SK-N-SH (cell line): ENCODE data around the gene CFAP92. TPM values are rescaled to one million over a fixed set of nuclear protein-coding genes. Genes with fewer than 3 reads are reported as not detected.

Experiments used
- CTCF ChIA-PET: fragments of 300-600, 350-600 bp; formaldehyde crosslinking; extraction: SDS; loops from one replicate; lab custom pipeline; 2021; lab: Yijun Ruan, JAX
- POLR2A ChIA-PET: fragments of 350-600 bp; sonication (Branson Sonifier 250); formaldehyde crosslinking; extraction: SDS; loops from one replicate; lab custom pipeline; 2020; ENCODE audit warnings: antibody characterized with exemption, inconsistent platforms; lab: Yijun Ruan, JAX
- DNase-seq: peaks from one replicate; pipeline ENCODE4 v3.0.0; 2012
- H2AFZ ChIP-seq: fragments of 200-600 bp; sonication (generic); 2 replicates; pipeline ENCODE4 v1.8.1; 2016; ENCODE audit warnings: antibody characterized with exemption, mild to moderate bottlenecking, low read depth
- H3F3A ChIP-seq: fragments of 200-600 bp; sonication (generic); replicated peaks from 2 replicates; pipeline ENCODE3; 2016; ENCODE audit warnings: antibody characterized with exemption, mild to moderate bottlenecking; ENCODE audit not compliant: insufficient read depth
- H3K27ac ChIP-seq, 2 experiments: fragments of 200-500 bp in 1 of 2; fragments of 200-600 bp in 1 of 2; sonication (Bioruptor generic) in 1 of 2; sonication (generic), shearing (Covaris generic) in 1 of 2; 2 replicates each; pipeline versions ENCODE4 v1.5.1 to v1.6.1; 2014 to 2016; ENCODE audit warnings: low read depth in 2 of 2, inconsistent platforms in 1 of 2, low read length in 1 of 2, mild to moderate bottlenecking in 1 of 2, mixed read lengths in 1 of 2
- H3K27me3 ChIP-seq: fragments of 200-600 bp; sonication (generic), shearing (Covaris generic); 2 replicates; pipeline ENCODE4 v1.6.1; 2016; ENCODE audit warnings: mixed run types; ENCODE audit not compliant: insufficient read depth
- H3K36me3 ChIP-seq, 2 experiments: fragments of 200-500 bp in 1 of 2; fragments of 200-600 bp in 1 of 2; sonication (Bioruptor generic) in 1 of 2; sonication (generic) in 1 of 2; replicated peaks in 1 of 2; 2 replicates each; pipeline versions ENCODE3 to v1.5.1; 2014 to 2016; ENCODE audit warnings: low read length in 1 of 2, mild to moderate bottlenecking in 1 of 2; ENCODE audit not compliant: insufficient read depth in 2 of 2, control insufficient read depth in 1 of 2
- H3K4me1 ChIP-seq, 2 experiments: fragments of 200-500 bp in 1 of 2; fragments of 200-600 bp in 1 of 2; sonication (Bioruptor generic) in 1 of 2; sonication (generic), shearing (Covaris generic) in 1 of 2; 2 replicates each; pipeline versions ENCODE4 v1.5.1 to v1.6.1; 2014 to 2016; ENCODE audit warnings: low read depth in 1 of 2, low read length in 1 of 2, mixed run types in 1 of 2; ENCODE audit not compliant: insufficient read depth in 2 of 2, control insufficient read depth in 1 of 2
- H3K4me2 ChIP-seq: fragments of 200-600 bp; sonication (generic), shearing (Covaris generic); 2 replicates; pipeline ENCODE4 v1.6.1; 2017; ENCODE audit warnings: mixed run types
- H3K4me3 ChIP-seq, 2 experiments: fragments of 200-500 bp in 1 of 2; fragments of 200-600 bp in 1 of 2; sonication (Bioruptor generic) in 1 of 2; sonication (generic), shearing (Covaris generic) in 1 of 2; 2 replicates each; pipeline versions ENCODE4 v1.5.1 to v1.8.1; 2014 to 2016; ENCODE audit warnings: low read depth in 2 of 2, inconsistent platforms in 1 of 2, low read length in 1 of 2, mild to moderate bottlenecking in 1 of 2, mixed read lengths in 1 of 2, moderate library complexity in 1 of 2
- H3K79me2 ChIP-seq: fragments of 200-600 bp; sonication (generic); 2 replicates; pipeline ENCODE4 v1.8.1; 2017; ENCODE audit warnings: mild to moderate bottlenecking; ENCODE audit not compliant: insufficient read depth
- H3K9ac ChIP-seq: fragments of 200-600 bp; sonication (generic); 2 replicates; pipeline ENCODE4 v1.6.1; 2017; ENCODE audit warnings: mixed run types
- H3K9me2 ChIP-seq: fragments of 200-600 bp; sonication (generic); 2 replicates; pipeline ENCODE4 v1.6.1; 2017; ENCODE audit warnings: mixed run types
- H3K9me3 ChIP-seq: fragments of 200-600 bp; sonication (generic); 2 replicates; pipeline ENCODE4 v1.6.1; 2017; ENCODE audit warnings: mixed run types, mild to moderate bottlenecking, moderate library complexity
- H4K20me1 ChIP-seq: fragments of 200-600 bp; sonication (generic); 2 replicates; pipeline ENCODE4 v1.6.1; 2017; ENCODE audit warnings: mild to moderate bottlenecking, mixed run types; ENCODE audit not compliant: insufficient read depth
- ELF1 ChIP-seq: IDR thresholded peaks from 2 replicates; pipeline ENCODE4 v1.4.0; 2012
- EZH2phosphoT487 ChIP-seq: fragments of 200-600 bp; sonication (generic); IDR thresholded peaks from 2 replicates; pipeline ENCODE4 v1.6.1; 2017; ENCODE audit warnings: low read depth, mixed run types, mild to moderate bottlenecking, antibody characterized with exemption, moderate library complexity, borderline replicate concordance
- FOSL2 ChIP-seq: IDR thresholded peaks from 2 replicates; pipeline ENCODE4 v1.4.0; 2012; ENCODE audit warnings: low read depth, mild to moderate bottlenecking, moderate library complexity, borderline replicate concordance
- FOXJ3 ChIP-seq: sonication (generic); formaldehyde crosslinking; IDR thresholded peaks from 2 replicates; pipeline ENCODE4 v1.5.1; 2020; ENCODE audit warnings: mild to moderate bottlenecking, missing genetic modification reagents
- FOXM1 ChIP-seq: IDR thresholded peaks from 2 replicates; pipeline ENCODE4 v1.4.0; 2012; ENCODE audit warnings: low read depth, mild to moderate bottlenecking
- GATA2 ChIP-seq: sonication (generic); formaldehyde crosslinking; IDR thresholded peaks from 2 replicates; pipeline ENCODE4 v1.5.0; 2020; ENCODE audit warnings: mild to moderate bottlenecking, missing genetic modification reagents
- MEF2A ChIP-seq: IDR thresholded peaks from 2 replicates; pipeline ENCODE4 v1.4.0; 2012; ENCODE audit warnings: low read depth, borderline replicate concordance
- NFIC ChIP-seq: IDR thresholded peaks from 2 replicates; pipeline ENCODE4 v1.4.0; 2012; ENCODE audit warnings: borderline replicate concordance
- NRF1 ChIP-seq: IDR thresholded peaks from 2 replicates; pipeline ENCODE4 v1.6.1; 2012; ENCODE audit warnings: low read depth, mild to moderate bottlenecking, low read length
- POLR2AphosphoS5 ChIP-seq: IDR thresholded peaks from 2 replicates; pipeline ENCODE4 v1.6.1; 2012; ENCODE audit warnings: low read depth, low read length
- RCOR1 ChIP-seq: fragments of 150-350 bp; IDR thresholded peaks from 2 replicates; pipeline ENCODE4 v1.6.1; 2017; ENCODE audit warnings: antibody characterized with exemption, low read length
- RFX5 ChIP-seq: IDR thresholded peaks from 2 replicates; pipeline ENCODE4 v1.6.1; 2012; ENCODE audit warnings: mild to moderate bottlenecking, improper control_type of control experiment, low read length
- RXRA ChIP-seq: IDR thresholded peaks from 2 replicates; pipeline ENCODE4 v1.4.0; 2012; ENCODE audit warnings: low read depth, mild to moderate bottlenecking, borderline replicate concordance
- SMC3 ChIP-seq: IDR thresholded peaks from 2 replicates; pipeline ENCODE4 v1.6.1; 2012; ENCODE audit warnings: low read depth, low read length, improper control_type of control experiment
- TAF1 ChIP-seq: IDR thresholded peaks from 2 replicates; pipeline ENCODE4 v1.6.1; 2012; ENCODE audit warnings: low read depth, mild to moderate bottlenecking, low read length, moderate library complexity, borderline replicate concordance
- TEAD4 ChIP-seq: IDR thresholded peaks from 2 replicates; pipeline ENCODE4 v1.4.0; 2012; ENCODE audit warnings: mild to moderate bottlenecking, borderline replicate concordance; ENCODE audit not compliant: insufficient read depth
- YY1 ChIP-seq: IDR thresholded peaks from 2 replicates; pipeline ENCODE4 v1.4.0; 2012; ENCODE audit warnings: low read depth, mild to moderate bottlenecking
- WGBS: methylation state at CpG from one replicate; pipeline ENCODE4 v1.1.6; 2017; ENCODE audit warnings: low lambda C conversion rate; 5-methylcytosine and 5-hydroxymethylcytosine counted together
- polyA plus RNA-seq, 3 experiments: library from polyadenylated mRNA; depleted of rRNA; stranded (reverse); fragments of >200 nt; gene quantifications; 2 replicates each; pipeline ENCODE4 v1.2.3, GENCODE V29; 2012
- TF ChIP-seq, protein P1 (sequence below): IDR thresholded peaks from 2 replicates; pipeline ENCODE4; 2012
- TF ChIP-seq, protein P2 (sequence below): fragments of 150-350 bp; IDR thresholded peaks from 2 replicates; pipeline ENCODE4 v1.6.1; 2017; ENCODE audit warnings: antibody characterized with exemption, low read length, low read depth, borderline replicate concordance
- TF ChIP-seq, protein P3 (sequence below): IDR thresholded peaks from 2 replicates; pipeline ENCODE4 v1.4.0; 2012; ENCODE audit warnings: low read depth, borderline replicate concordance
- TF ChIP-seq, protein P4 (sequence below): fragments of 150-350 bp; IDR thresholded peaks from 2 replicates; pipeline ENCODE4 v1.6.1; 2016; ENCODE audit warnings: mild to moderate bottlenecking, low read depth, low read length
- TF ChIP-seq, protein P5 (sequence below): IDR thresholded peaks from 2 replicates; pipeline ENCODE4 v1.6.1; 2012; ENCODE audit warnings: mild to moderate bottlenecking, low read depth, low read length, moderate library complexity

CFAP92 gene
- polyA plus RNA-seq, 1 of the 3 experiments (the other 2 are of a cell fraction), result not detected

DNA sequence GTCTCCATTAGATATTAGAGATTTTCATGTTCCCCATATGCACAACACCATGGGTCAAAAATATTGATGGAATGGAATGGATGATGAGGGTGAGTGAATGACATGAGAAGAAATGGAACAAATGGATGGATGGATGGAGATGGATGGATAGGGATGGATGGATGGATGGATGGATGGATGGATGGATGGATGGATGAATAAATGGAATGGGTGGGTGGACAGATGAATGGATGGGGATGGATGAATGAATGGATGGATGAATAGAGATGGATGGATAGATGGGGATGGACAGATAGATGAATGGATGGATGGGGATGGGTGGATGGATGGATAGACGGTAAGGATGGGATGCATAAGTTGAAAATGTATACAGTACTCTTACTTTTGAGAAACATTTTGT, 18.6 kb downstream of the CFAP92 start:
- H3K79me2 ChIP-seq, result no peaks in the 10 kb centered on the region

DNA sequence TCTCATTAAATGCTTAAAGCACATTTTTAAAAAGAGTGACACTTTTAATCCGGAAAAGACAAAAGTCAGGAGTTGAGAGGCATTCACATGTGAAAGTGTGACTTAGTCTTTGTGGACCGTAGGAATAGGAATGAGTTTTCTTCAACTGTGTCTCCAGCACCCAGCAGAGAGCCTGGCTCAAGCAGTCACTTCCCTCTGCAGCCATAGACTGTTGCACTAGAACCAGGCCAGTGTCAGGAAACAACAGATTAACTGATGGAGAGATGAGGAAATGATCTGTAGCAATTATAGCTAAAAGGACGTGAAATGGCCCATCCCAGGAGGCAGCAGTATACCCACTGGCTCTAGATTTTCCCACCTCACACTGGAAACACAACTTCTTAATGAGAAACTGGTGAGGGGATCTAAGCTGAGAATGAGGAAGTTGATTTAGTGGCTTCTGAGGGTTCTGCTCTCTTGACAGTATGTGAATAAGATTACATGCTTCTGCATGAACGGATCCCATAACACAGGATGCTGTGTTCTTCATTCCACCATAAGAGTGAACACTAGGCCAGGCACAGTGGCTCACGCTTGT, 19.8 kb downstream of the CFAP92 start:
- CTCF ChIA-PET, result no interaction called here
- TF ChIP-seq GATA2 (CRISPR knock-in tag), result no peak
- no peak for TF ChIP-seq SMC3
- no peak for TF ChIP-seq TEAD4
- TF ChIP-seq, protein P1, sequence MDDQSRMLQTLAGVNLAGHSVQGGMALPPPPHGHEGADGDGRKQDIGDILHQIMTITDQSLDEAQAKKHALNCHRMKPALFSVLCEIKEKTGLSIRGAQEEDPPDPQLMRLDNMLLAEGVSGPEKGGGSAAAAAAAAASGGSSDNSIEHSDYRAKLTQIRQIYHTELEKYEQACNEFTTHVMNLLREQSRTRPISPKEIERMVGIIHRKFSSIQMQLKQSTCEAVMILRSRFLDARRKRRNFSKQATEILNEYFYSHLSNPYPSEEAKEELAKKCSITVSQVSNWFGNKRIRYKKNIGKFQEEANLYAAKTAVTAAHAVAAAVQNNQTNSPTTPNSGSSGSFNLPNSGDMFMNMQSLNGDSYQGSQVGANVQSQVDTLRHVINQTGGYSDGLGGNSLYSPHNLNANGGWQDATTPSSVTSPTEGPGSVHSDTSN, result no peak
- TF ChIP-seq, protein P2, sequence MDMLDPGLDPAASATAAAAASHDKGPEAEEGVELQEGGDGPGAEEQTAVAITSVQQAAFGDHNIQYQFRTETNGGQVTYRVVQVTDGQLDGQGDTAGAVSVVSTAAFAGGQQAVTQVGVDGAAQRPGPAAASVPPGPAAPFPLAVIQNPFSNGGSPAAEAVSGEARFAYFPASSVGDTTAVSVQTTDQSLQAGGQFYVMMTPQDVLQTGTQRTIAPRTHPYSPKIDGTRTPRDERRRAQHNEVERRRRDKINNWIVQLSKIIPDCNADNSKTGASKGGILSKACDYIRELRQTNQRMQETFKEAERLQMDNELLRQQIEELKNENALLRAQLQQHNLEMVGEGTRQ, result no peak
- TF ChIP-seq, protein P3, sequence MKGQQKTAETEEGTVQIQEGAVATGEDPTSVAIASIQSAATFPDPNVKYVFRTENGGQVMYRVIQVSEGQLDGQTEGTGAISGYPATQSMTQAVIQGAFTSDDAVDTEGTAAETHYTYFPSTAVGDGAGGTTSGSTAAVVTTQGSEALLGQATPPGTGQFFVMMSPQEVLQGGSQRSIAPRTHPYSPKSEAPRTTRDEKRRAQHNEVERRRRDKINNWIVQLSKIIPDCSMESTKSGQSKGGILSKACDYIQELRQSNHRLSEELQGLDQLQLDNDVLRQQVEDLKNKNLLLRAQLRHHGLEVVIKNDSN, result no peak
- no peak for TF ChIP-seq ELF1
- TF ChIP-seq RCOR1, result no peak
- no peak for TF ChIP-seq TAF1

More for the DNA sequence above, 18.6 kb downstream of the CFAP92 start:
- Histone ChIP-seq H3K27me3 (peaks cover 8% of the 10 kb centered on the region; the same call in 1 of the 2 replicates), H3K4me1 (no peaks in the 10 kb centered on the region; a peak in 1 of 4 replicates), H3K4me2 (no peak overlapping the region), H3K9ac (no peak overlapping the region), H2AFZ (no peak overlapping the region), H4K20me1 (no peaks in the 10 kb centered on the region), H3K27ac (no peak overlapping the region), H3K4me3 (no peak overlapping the region), H3F3A (no peaks in the 10 kb centered on the region), H3K36me3 (no peaks in the 10 kb centered on the region), H3K9me3 (no peaks in the 10 kb centered on the region), H3K9me2 (no peaks in the 10 kb centered on the region)
- ChIA-PET CTCF (no interaction called here), POLR2A (no interaction called here)
- WGBS, result 75% methylated on average over 1 of the region's 1 CpG
- TF ChIP-seq FOXM1 (no peak), EZH2phosphoT487 (no peak), FOXJ3 (CRISPR knock-in tag) (no peak), YY1 (no peak), TEAD4 (no peak), NRF1 (no peak), POLR2AphosphoS5 (no peak), MEF2A (no peak), GATA2 (CRISPR knock-in tag) (no peak), NFIC (no peak), FOSL2 (no peak), RFX5 (no peak), TAF1 (no peak), RXRA (no peak), RCOR1 (no peak), ELF1 (no peak)
- TF ChIP-seq, protein P4, sequence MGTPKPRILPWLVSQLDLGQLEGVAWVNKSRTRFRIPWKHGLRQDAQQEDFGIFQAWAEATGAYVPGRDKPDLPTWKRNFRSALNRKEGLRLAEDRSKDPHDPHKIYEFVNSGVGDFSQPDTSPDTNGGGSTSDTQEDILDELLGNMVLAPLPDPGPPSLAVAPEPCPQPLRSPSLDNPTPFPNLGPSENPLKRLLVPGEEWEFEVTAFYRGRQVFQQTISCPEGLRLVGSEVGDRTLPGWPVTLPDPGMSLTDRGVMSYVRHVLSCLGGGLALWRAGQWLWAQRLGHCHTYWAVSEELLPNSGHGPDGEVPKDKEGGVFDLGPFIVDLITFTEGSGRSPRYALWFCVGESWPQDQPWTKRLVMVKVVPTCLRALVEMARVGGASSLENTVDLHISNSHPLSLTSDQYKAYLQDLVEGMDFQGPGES, result no peak
- TF ChIP-seq, protein P5, sequence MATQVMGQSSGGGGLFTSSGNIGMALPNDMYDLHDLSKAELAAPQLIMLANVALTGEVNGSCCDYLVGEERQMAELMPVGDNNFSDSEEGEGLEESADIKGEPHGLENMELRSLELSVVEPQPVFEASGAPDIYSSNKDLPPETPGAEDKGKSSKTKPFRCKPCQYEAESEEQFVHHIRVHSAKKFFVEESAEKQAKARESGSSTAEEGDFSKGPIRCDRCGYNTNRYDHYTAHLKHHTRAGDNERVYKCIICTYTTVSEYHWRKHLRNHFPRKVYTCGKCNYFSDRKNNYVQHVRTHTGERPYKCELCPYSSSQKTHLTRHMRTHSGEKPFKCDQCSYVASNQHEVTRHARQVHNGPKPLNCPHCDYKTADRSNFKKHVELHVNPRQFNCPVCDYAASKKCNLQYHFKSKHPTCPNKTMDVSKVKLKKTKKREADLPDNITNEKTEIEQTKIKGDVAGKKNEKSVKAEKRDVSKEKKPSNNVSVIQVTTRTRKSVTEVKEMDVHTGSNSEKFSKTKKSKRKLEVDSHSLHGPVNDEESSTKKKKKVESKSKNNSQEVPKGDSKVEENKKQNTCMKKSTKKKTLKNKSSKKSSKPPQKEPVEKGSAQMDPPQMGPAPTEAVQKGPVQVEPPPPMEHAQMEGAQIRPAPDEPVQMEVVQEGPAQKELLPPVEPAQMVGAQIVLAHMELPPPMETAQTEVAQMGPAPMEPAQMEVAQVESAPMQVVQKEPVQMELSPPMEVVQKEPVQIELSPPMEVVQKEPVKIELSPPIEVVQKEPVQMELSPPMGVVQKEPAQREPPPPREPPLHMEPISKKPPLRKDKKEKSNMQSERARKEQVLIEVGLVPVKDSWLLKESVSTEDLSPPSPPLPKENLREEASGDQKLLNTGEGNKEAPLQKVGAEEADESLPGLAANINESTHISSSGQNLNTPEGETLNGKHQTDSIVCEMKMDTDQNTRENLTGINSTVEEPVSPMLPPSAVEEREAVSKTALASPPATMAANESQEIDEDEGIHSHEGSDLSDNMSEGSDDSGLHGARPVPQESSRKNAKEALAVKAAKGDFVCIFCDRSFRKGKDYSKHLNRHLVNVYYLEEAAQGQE, result no peak
- no peak for DNase-seq

More for the DNA sequence above, 19.8 kb downstream of the CFAP92 start:
- Histone ChIP-seq H3K27ac (no peak overlapping the region), H3K9me2 (no peaks in the 10 kb centered on the region), H3K27me3 (peaks cover 8% of the 10 kb centered on the region; the same call in 1 of the 2 replicates), H3K79me2 (no peaks in the 10 kb centered on the region), H3K4me1 (no peaks in the 10 kb centered on the region; a peak in 1 of 4 replicates), H3K4me2 (no peak overlapping the region), H3K4me3 (no peak overlapping the region), H4K20me1 (no peaks in the 10 kb centered on the region), H3K36me3 (no peaks in the 10 kb centered on the region), H3K9ac (no peak overlapping the region), H2AFZ (no peak overlapping the region), H3K9me3 (no peaks in the 10 kb centered on the region), H3F3A (no peaks in the 10 kb centered on the region)
- POLR2A ChIA-PET, result no interaction called here
- no peak for DNase-seq
- 62% methylated on average over 5 of the region's 5 CpGs for WGBS
